ENCODE measurements around the gene DHX30.

DHX30 gene

GRCh38 chr3:47854720-47855455, 52.0 kb downstream of the DHX30 start:
- H3K27me3 ChIP-seq (ENCODE audit: insufficient read depth, insufficient read length), result no peaks in the 10 kb centered on the region
- H3K4me1 ChIP-seq (ENCODE audit: insufficient read depth, insufficient read length), result peaks cover 2% of the 10 kb centered on the region
- TF ChIP-seq SUZ12 (IDR thresholded peaks at IDR 0.05; ENCODE audit: extremely low read depth, insufficient read depth, insufficient read length), result no peak
- no peak for TF ChIP-seq ZNF274 (IDR thresholded peaks at IDR 0.05; ENCODE audit: low read depth, low read length)
- TF ChIP-seq YY1 (IDR thresholded peaks at IDR 0.05; ENCODE audit: insufficient read depth, insufficient read length), result no peak
- H3K4me3 ChIP-seq (ENCODE audit: insufficient read length, low read depth), result no peak overlapping the region
- peaks cover 95% of the 10 kb centered on the region for H3K36me3 ChIP-seq (ENCODE audit: insufficient read depth, insufficient read length, low read length)
- no peaks in the 10 kb centered on the region for H3K9me3 ChIP-seq (ENCODE audit: insufficient read depth, low read length)
- no peak for DNase-seq (ENCODE audit: low read depth, low spot score)
- H3K9ac ChIP-seq (ENCODE audit: insufficient read length, low read depth), result no peak overlapping the region

- no peak for TF ChIP-seq YY1 (IDR thresholded peaks at IDR 0.05; ENCODE audit: insufficient read depth, insufficient read length)
- no peak for TF ChIP-seq SUZ12 (IDR thresholded peaks at IDR 0.05; ENCODE audit: extremely low read depth, insufficient read depth, insufficient read length)
- no peak for TF ChIP-seq ZNF274 (IDR thresholded peaks at IDR 0.05; ENCODE audit: low read depth, low read length)
Observed at GRCh38 chr3:47855461-47856383, 52.8 kb downstream of the DHX30 start.

GRCh38 chr3:47856669-47857068, 53.7 kb downstream of the DHX30 start:
- Histone ChIP-seq H3K27me3 (ENCODE audit: insufficient read depth, insufficient read length) (no peaks in the 10 kb centered on the region), H3K36me3 (ENCODE audit: insufficient read depth, insufficient read length, low read length) (peaks cover 93% of the 10 kb centered on the region), H3K4me3 (ENCODE audit: insufficient read length, low read depth) (no peak overlapping the region), H3K9ac (ENCODE audit: insufficient read length, low read depth) (no peak overlapping the region), H3K4me1 (ENCODE audit: insufficient read depth, insufficient read length) (peaks cover 2% of the 10 kb centered on the region), H3K9me3 (ENCODE audit: insufficient read depth, low read length) (no peaks in the 10 kb centered on the region)
- no peak for DNase-seq (ENCODE audit: low read depth, low spot score)
- no peak for TF ChIP-seq ZNF274 (IDR thresholded peaks at IDR 0.05; ENCODE audit: low read depth, low read length)
- TF ChIP-seq YY1 (IDR thresholded peaks at IDR 0.05; ENCODE audit: insufficient read depth, insufficient read length), result no peak
- no peak for TF ChIP-seq SUZ12 (IDR thresholded peaks at IDR 0.05; ENCODE audit: extremely low read depth, insufficient read depth, insufficient read length)

More at GRCh38 chr3:47855461-47856383, 52.8 kb downstream of the DHX30 start:
- Histone ChIP-seq H3K9ac (ENCODE audit: insufficient read length, low read depth) (no peak overlapping the region), H3K4me1 (ENCODE audit: insufficient read depth, insufficient read length) (peaks cover 2% of the 10 kb centered on the region), H3K4me3 (ENCODE audit: insufficient read length, low read depth) (no peak overlapping the region), H3K36me3 (ENCODE audit: insufficient read depth, insufficient read length, low read length) (peaks cover 95% of the 10 kb centered on the region), H3K9me3 (ENCODE audit: insufficient read depth, low read length) (no peaks in the 10 kb centered on the region), H3K27me3 (ENCODE audit: insufficient read depth, insufficient read length) (no peaks in the 10 kb centered on the region)
- DNase-seq (ENCODE audit: low read depth, low spot score), result no peak

- TF ChIP-seq YY1 (IDR thresholded peaks at IDR 0.05; ENCODE audit: insufficient read depth, insufficient read length), result no peak
- no peak for TF ChIP-seq ZNF274 (IDR thresholded peaks at IDR 0.05; ENCODE audit: low read depth, low read length)
- TF ChIP-seq SUZ12 (IDR thresholded peaks at IDR 0.05; ENCODE audit: extremely low read depth, insufficient read depth, insufficient read length), result no peak
- H3K36me3 ChIP-seq (ENCODE audit: insufficient read depth, insufficient read length, low read length), result peaks cover 89% of the 10 kb centered on the region
- H3K4me1 ChIP-seq (ENCODE audit: insufficient read depth, insufficient read length), result peaks cover 2% of the 10 kb centered on the region
- H3K27me3 ChIP-seq (ENCODE audit: insufficient read depth, insufficient read length), result no peaks in the 10 kb centered on the region
- no peak for DNase-seq (ENCODE audit: low read depth, low spot score)
- H3K9me3 ChIP-seq (ENCODE audit: insufficient read depth, low read length), result no peaks in the 10 kb centered on the region
- no peak overlapping the region for H3K4me3 ChIP-seq (ENCODE audit: insufficient read length, low read depth)
- no peak overlapping the region for H3K9ac ChIP-seq (ENCODE audit: insufficient read length, low read depth)
Observed at GRCh38 chr3:47857151-47857550, 54.2 kb downstream of the DHX30 start.

GRCh38 chr3:47859956-47860605, 57.1 kb downstream of the DHX30 start:
- TF ChIP-seq ZNF274 (IDR thresholded peaks at IDR 0.05; ENCODE audit: low read depth, low read length), result no peak
- no peak for TF ChIP-seq SUZ12 (IDR thresholded peaks at IDR 0.05; ENCODE audit: extremely low read depth, insufficient read depth, insufficient read length)
- TF ChIP-seq YY1 (IDR thresholded peaks at IDR 0.05; ENCODE audit: insufficient read depth, insufficient read length), result no peak
- no peak for DNase-seq (ENCODE audit: low read depth, low spot score)
- peaks cover 74% of the 10 kb centered on the region for H3K36me3 ChIP-seq (ENCODE audit: insufficient read depth, insufficient read length, low read length)
- H3K27me3 ChIP-seq (ENCODE audit: insufficient read depth, insufficient read length), result no peaks in the 10 kb centered on the region
- peaks cover 2% of the 10 kb centered on the region for H3K4me1 ChIP-seq (ENCODE audit: insufficient read depth, insufficient read length)
- H3K4me3 ChIP-seq (ENCODE audit: insufficient read length, low read depth), result no peak overlapping the region
- H3K9ac ChIP-seq (ENCODE audit: insufficient read length, low read depth), result no peak overlapping the region
- H3K9me3 ChIP-seq (ENCODE audit: insufficient read depth, low read length), result no peaks in the 10 kb centered on the region

- Histone ChIP-seq H3K9ac (ENCODE audit: insufficient read length, low read depth) (no peak overlapping the region), H3K9me3 (ENCODE audit: insufficient read depth, low read length) (no peaks in the 10 kb centered on the region), H3K4me3 (ENCODE audit: insufficient read length, low read depth) (no peak overlapping the region), H3K27me3 (ENCODE audit: insufficient read depth, insufficient read length) (no peaks in the 10 kb centered on the region), H3K36me3 (ENCODE audit: insufficient read depth, insufficient read length, low read length) (peaks cover 72% of the 10 kb centered on the region), H3K4me1 (ENCODE audit: insufficient read depth, insufficient read length) (no peaks in the 10 kb centered on the region)
- no peak for DNase-seq (ENCODE audit: low read depth, low spot score)
- TF ChIP-seq ZNF274 (IDR thresholded peaks at IDR 0.05; ENCODE audit: low read depth, low read length), result no peak
- no peak for TF ChIP-seq SUZ12 (IDR thresholded peaks at IDR 0.05; ENCODE audit: extremely low read depth, insufficient read depth, insufficient read length)
- TF ChIP-seq YY1 (IDR thresholded peaks at IDR 0.05; ENCODE audit: insufficient read depth, insufficient read length), result no peak
Observed at GRCh38 chr3:47863391-47864128, 60.6 kb downstream of the DHX30 start.
